Activated CD8-positive, alpha-beta memory T cell treated with anti-CD3 and anti-CD28 coated beads for 36 hours (primary cell): ENCODE results near the gene HSD11B1. TPM values are rescaled to one million over a fixed set of nuclear protein-coding genes. Genes with fewer than 3 reads are reported as not detected.
"Not testable (repeated sequence)": the region's sequence is repeated elsewhere in the genome, so short reads cannot be mapped to it uniquely, and the experiment has no call there.

Experiments used
- CTCF ChIA-PET: fragments of 350-600 bp; sonication (Branson Sonifier 250); formaldehyde crosslinking; loops from one replicate; lab custom pipeline; 2021; ENCODE audit warnings: antibody characterized with exemption; lab: Charles Lee
- POLR2A ChIA-PET: fragments of 350-600 bp; sonication (Branson Sonifier 250); formaldehyde crosslinking; loops from one replicate; lab custom pipeline; 2021; ENCODE audit warnings: antibody characterized with exemption; lab: Charles Lee
- total RNA-seq, 2 experiments: library from RNA; stranded (reverse); gene quantifications; one replicate each; pipeline ENCODE4 v1.2.3, GENCODE V29; 2021

Gene HSD11B1
- total RNA-seq, 2 experiments from 2014 or later = 1.3 to 1.7 TPM

GRCh38 chr1:209686322-209686721 lies 18.3 kb upstream of the HSD11B1 start:
- CTCF ChIA-PET = interaction anchor here (1.2 kb wide), 1 partner anchor 9 kb away, joined by 5 read pairs; no protein-coding TSS in a partner anchor
- POLR2A ChIA-PET = no interaction called here

- ChIA-PET CTCF (interaction anchor here (1.0 to 1.5 kb wide), 3 partner anchors 61 to 103 kb away, joined by 3 to 4 read pairs (median 3); no protein-coding TSS in a partner anchor), POLR2A (no interaction called here)
Measured at GRCh38 chr1:209688746-209689234, 15.9 kb upstream of the HSD11B1 start.

GRCh38 chr1:209689477-209689876 lies 15.2 kb upstream of the HSD11B1 start:
- ChIA-PET CTCF (interaction anchor here (1.1 to 1.2 kb wide), 3 partner anchors 58 to 93 kb away, joined by 3 to 5 read pairs (median 4); no protein-coding TSS in a partner anchor), POLR2A (no interaction called here)

GRCh38 chr1:209691237-209691636 lies 13.4 kb upstream of the HSD11B1 start:
- POLR2A ChIA-PET = no interaction called here
- CTCF ChIA-PET = interaction anchor here (0.8 to 1.2 kb wide), 3 partner anchors 17 to 64 kb away, joined by 3 to 4 read pairs (median 3); no protein-coding TSS in a partner anchor

- CTCF ChIA-PET = interaction anchor here (0.9 to 2.5 kb wide), 5 partner anchors 11 to 116 kb away, joined by 3 to 11 read pairs (median 4); partner anchors contain the start of gene G0S2
- POLR2A ChIA-PET = no interaction called here
Measured at GRCh38 chr1:209692296-209692695, 12.3 kb upstream of the HSD11B1 start.

GRCh38 chr1:209692745-209693504 lies 11.7 kb upstream of the HSD11B1 start:
- POLR2A ChIA-PET = no interaction called here
- CTCF ChIA-PET = interaction anchor here (0.9 to 2.5 kb wide), 14 partner anchors 10 to 116 kb away, joined by 3 to 11 read pairs (median 4); partner anchors contain the start of genes G0S2 and TRAF3IP3

- CTCF ChIA-PET = interaction anchor here (1.6 kb wide), 1 partner anchor 9 kb away, joined by 4 read pairs; no protein-coding TSS in a partner anchor
- POLR2A ChIA-PET = no interaction called here
Measured at GRCh38 chr1:209696673-209697072, 8.0 kb upstream of the HSD11B1 start.

GRCh38 chr1:209697126-209697525 lies 7.5 kb upstream of the HSD11B1 start:
- ChIA-PET POLR2A (interaction anchor here (0.7 kb wide), 2 partner anchors 53 to 137 kb away, joined by 8 to 10 read pairs; no protein-coding TSS in a partner anchor), CTCF (interaction anchor here (1.6 kb wide), 1 partner anchor 10 kb away, joined by 4 read pairs; no protein-coding TSS in a partner anchor)

- CTCF ChIA-PET, POLR2A ChIA-PET: not testable (repeated sequence)
Measured at GRCh38 chr1:209700686-209701085, 4.0 kb upstream of the HSD11B1 start.

- CTCF ChIA-PET = interaction anchor here (1.8 kb wide), 1 partner anchor 10 kb away, joined by 5 read pairs; no protein-coding TSS in a partner anchor
Measured at GRCh38 chr1:209702832-209703231, 1.8 kb upstream of the HSD11B1 start.

GRCh38 chr1:209703834-209704504 lies 677 bp upstream of the HSD11B1 start:
- CTCF ChIA-PET = interaction anchor here (1.8 kb wide), 1 partner anchor 11 kb away, joined by 5 read pairs; no protein-coding TSS in a partner anchor
- POLR2A ChIA-PET = interaction anchor here (1.1 kb wide), 1 partner anchor 69 kb away, joined by 3 read pairs; no protein-coding TSS in a partner anchor

More at GRCh38 chr1:209702832-209703231, 1.8 kb upstream of the HSD11B1 start:
- POLR2A ChIA-PET = no interaction called here

GRCh38 chr1:209705033-209705598 lies 470 bp downstream of the HSD11B1 start:
- POLR2A ChIA-PET = no interaction called here
- CTCF ChIA-PET = interaction anchor here (0.5 to 1.0 kb wide), 3 partner anchors 21 to 128 kb away, joined by 3 to 6 read pairs (median 4); partner anchors contain the start of gene LAMB3

GRCh38 chr1:209706622-209707021 lies 2.0 kb downstream of the HSD11B1 start:
- POLR2A ChIA-PET = no interaction called here
- CTCF ChIA-PET = no interaction called here

- ChIA-PET POLR2A (no interaction called here), CTCF (interaction anchor here (0.7 kb wide), 1 partner anchor 505 kb away, joined by 3 read pairs; no protein-coding TSS in a partner anchor)
Measured at GRCh38 chr1:209707308-209707707, 2.7 kb downstream of the HSD11B1 start.

GRCh38 chr1:209708297-209708696 lies 3.7 kb downstream of the HSD11B1 start:
- CTCF ChIA-PET = interaction anchor here (1.2 kb wide), 1 partner anchor 14 kb away, joined by 3 read pairs; no protein-coding TSS in a partner anchor

GRCh38 chr1:209710093-209710492 lies 5.4 kb downstream of the HSD11B1 start:
- CTCF ChIA-PET = no interaction called here
- POLR2A ChIA-PET = no interaction called here

More at GRCh38 chr1:209708297-209708696, 3.7 kb downstream of the HSD11B1 start:
- POLR2A ChIA-PET = no interaction called here

- ChIA-PET CTCF (no interaction called here), POLR2A (no interaction called here)
Measured at GRCh38 chr1:209710847-209711246, 6.2 kb downstream of the HSD11B1 start.

- ChIA-PET CTCF (no interaction called here), POLR2A (no interaction called here)
Measured at GRCh38 chr1:209714338-209714737, 9.7 kb downstream of the HSD11B1 start.

- ChIA-PET POLR2A (no interaction called here), CTCF (no interaction called here)
Measured at GRCh38 chr1:209715314-209715713, 10.7 kb downstream of the HSD11B1 start.
